Cerebellar cortex (tissue), 1 donor: ENCODE data around the gene THUMPD1.
"Not testable (repeated sequence)": the region's sequence is repeated elsewhere in the genome, so short reads cannot be mapped to it uniquely, and the experiment has no call there.

Experiments used
- DNase-seq: peaks from one replicate; pipeline ENCODE4 v3.0.0-alpha.2; 2015; ENCODE audit warnings: low spot score

The THUMPD1 gene

DNA sequence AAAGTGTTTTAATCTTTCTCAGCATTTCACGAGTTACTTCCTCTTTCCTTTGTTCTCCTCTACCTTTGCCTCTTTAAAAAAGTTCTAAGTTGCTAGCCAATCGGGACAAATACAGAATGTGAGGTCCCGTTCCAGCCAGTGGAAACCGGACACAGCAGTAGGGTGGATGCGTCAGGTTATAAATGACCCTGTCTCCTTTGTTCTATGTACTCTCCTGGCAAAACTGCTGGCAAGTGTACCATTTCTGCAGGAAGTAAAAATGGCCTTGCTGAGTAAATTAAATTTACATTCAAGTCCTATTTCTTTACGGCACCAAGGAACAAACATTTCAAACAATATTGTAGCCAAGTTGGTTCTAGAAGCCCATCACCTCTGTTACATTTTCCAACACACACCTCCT lies 47.5 kb downstream of the THUMPD1 start:
- not testable (repeated sequence) for DNase-seq

DNA sequence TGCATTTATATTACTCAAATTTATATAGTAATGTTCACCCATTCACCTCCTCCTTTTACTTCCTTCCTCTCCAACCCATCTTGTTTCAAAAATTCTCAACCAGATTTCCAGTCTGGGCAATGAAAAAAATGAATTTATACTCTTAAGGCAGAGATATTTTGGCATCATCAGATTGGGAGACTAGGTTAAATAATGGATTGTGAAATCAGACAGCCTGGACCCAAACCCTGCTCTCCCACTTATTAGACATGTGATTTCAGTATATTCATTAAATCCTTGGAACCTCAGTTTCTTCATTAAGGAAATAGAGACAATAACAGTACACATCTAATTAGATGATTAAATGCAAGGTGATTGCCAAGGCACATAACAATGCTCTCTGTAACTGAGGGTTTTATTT lies 52.0 kb downstream of the THUMPD1 start:
- no peak for DNase-seq

DNA sequence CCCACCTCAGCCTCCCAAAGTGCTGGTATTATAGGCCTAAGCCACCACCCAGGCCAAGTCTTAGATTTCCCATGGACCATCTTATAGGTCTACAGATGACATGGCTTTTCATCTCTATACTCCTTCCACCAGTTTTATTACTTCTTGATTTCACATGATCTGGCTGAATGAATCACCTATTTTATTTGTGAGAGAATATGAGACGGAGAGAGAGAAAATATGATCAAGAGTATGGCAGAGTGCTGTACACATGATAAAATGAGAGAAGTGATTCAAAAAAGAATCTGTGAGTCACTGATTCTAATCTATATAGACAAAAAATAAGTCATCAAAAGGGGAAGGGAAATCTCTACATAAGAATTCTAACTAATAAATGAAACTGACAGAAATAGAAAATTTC lies 57.8 kb downstream of the THUMPD1 start:
- no peak for DNase-seq
